ELF-1 (cell line): ENCODE results near the gene ELL2.
"Not testable (repeated sequence)": the region's sequence is repeated elsewhere in the genome, so short reads cannot be mapped to it uniquely, and the experiment has no call there.

Experiments used
- DNase-seq: peaks from one replicate; pipeline ENCODE4 v3.0.0-alpha.2; 2016; ENCODE audit warnings: low read depth, low spot score

The ELL2 gene

GRCh38 chr5:95931079-95931833 is 30.4 kb downstream of the ELL2 start:
- DNase-seq = no peak

- no peak for DNase-seq
Measured at GRCh38 chr5:95930141-95930930, 31.3 kb downstream of the ELL2 start.

- no peak for DNase-seq
Measured at GRCh38 chr5:95928724-95929253, 32.9 kb downstream of the ELL2 start.

GRCh38 chr5:95927927-95928723 is 33.5 kb downstream of the ELL2 start:
- DNase-seq = no peak

GRCh38 chr5:95927300-95927699 is 34.4 kb downstream of the ELL2 start:
- DNase-seq = not testable (repeated sequence)

GRCh38 chr5:95925939-95926338 is 35.7 kb downstream of the ELL2 start:
- DNase-seq = no peak

GRCh38 chr5:95925378-95925744 is 36.3 kb downstream of the ELL2 start:
- DNase-seq = no peak

- no peak for DNase-seq
Measured at GRCh38 chr5:95924720-95925377, 36.8 kb downstream of the ELL2 start.

GRCh38 chr5:95923918-95924544 is 37.6 kb downstream of the ELL2 start:
- no peak for DNase-seq

GRCh38 chr5:95922798-95923197 is 38.9 kb downstream of the ELL2 start:
- no peak for DNase-seq

GRCh38 chr5:95921501-95921900 is 40.1 kb downstream of the ELL2 start:
- DNase-seq = no peak

GRCh38 chr5:95920822-95921221 is 40.8 kb downstream of the ELL2 start:
- no peak for DNase-seq

- no peak for DNase-seq
Measured at GRCh38 chr5:95919658-95920057, 42.0 kb downstream of the ELL2 start.

- DNase-seq = no peak
Measured at GRCh38 chr5:95918421-95919006, 43.1 kb downstream of the ELL2 start.

- no peak for DNase-seq
Measured at GRCh38 chr5:95917207-95917606, 44.4 kb downstream of the ELL2 start.

GRCh38 chr5:95916687-95917085 is 45.0 kb downstream of the ELL2 start:
- DNase-seq = no peak

GRCh38 chr5:95915999-95916686 is 45.5 kb downstream of the ELL2 start:
- no peak for DNase-seq

- no peak for DNase-seq
Measured at GRCh38 chr5:95913663-95914062, 48.0 kb downstream of the ELL2 start.

- DNase-seq = no peak
Measured at GRCh38 chr5:95912029-95912428, 49.6 kb downstream of the ELL2 start.

- no peak for DNase-seq
Measured at GRCh38 chr5:95910521-95910920, 51.1 kb downstream of the ELL2 start.
